H1 (cell line): ENCODE results near the gene ZSCAN5A. TPM values are rescaled to one million over a fixed set of nuclear protein-coding genes. Genes with fewer than 3 reads are reported as not detected.

ENCODE experiments used
- CREB1 ChIP-seq: IDR thresholded peaks from 2 replicates; pipeline ENCODE4 v1.6.1; 2012; ENCODE audit warnings: inconsistent platforms
- RFX5 ChIP-seq: IDR thresholded peaks from 2 replicates; pipeline ENCODE4 v1.6.1; 2011; ENCODE audit warnings: low read depth, low read length, improper control_type of control experiment, borderline replicate concordance
- TCF12 ChIP-seq: IDR thresholded peaks from 2 replicates; pipeline ENCODE4 v1.6.1; 2011; ENCODE audit warnings: low read depth, mild to moderate bottlenecking, low read length
- polyA plus RNA-seq, 7 experiments: library from polyadenylated mRNA; depleted of rRNA in 3 of 7; stranded (reverse) in 5 of 7; unstranded in 2 of 7; fragments of >200 nt in 5 of 7; fragments of 200-250 nt in 2 of 7; gene quantifications; 1 replicate in 5 of 7; 2 replicates in 1 of 7; 4 replicates in 1 of 7; pipeline versions ENCODE4 v1.2.1 to v1.2.3, GENCODE V29; 2011 to 2013; ENCODE audit warnings: missing spikeins in 2 of 7, mixed read lengths in 2 of 7
- total RNA-seq: library from RNA; stranded (reverse); fragmentation: NEBNext Ultra II Directional; extraction: Animal tissue kit (Norgen Biotek cat#: 25700); gene quantifications from 2 replicates; pipeline ENCODE4 v1.2.1, GENCODE V29; 2021

Gene ZSCAN5A
- total and polyA plus RNA-seq, 2 of the 8 experiments (the other 6 are each of a cell fraction or from before 2014, with no cell fraction given): 8.6 to 11.0 TPM

GRCh38 chr19:56261145-56261544 lies 53.5 kb downstream of the ZSCAN5A start (continued):
- TF ChIP-seq CREB1 (no peak), TCF12 (no peak), RFX5 (no peak)
